Heart left ventricle (tissue), 16 donors: Measurements from ENCODE around the gene NOTUM. TPM values are rescaled to one million over a fixed set of nuclear protein-coding genes. Genes with fewer than 3 reads are reported as not detected.

Experiments
- ATAC-seq, 4 donors: fragments of 200-7000 bp; cut with Tn5 transposase; one replicate each; pipeline ENCODE4 v1.9.1; 2020 to 2022; ENCODE audit warnings: moderate library complexity in 4 of 4, mild to moderate bottlenecking in 3 of 4, moderate number of reproducible peaks in 1 of 4
- DNase-seq, 5 donors: peaks; one replicate each; pipeline ENCODE4 v3.0.0-alpha.2; 2020
- H3K27ac ChIP-seq, 12 donors: fragments of 200-600 bp; sonication (generic) in 4 of 12; one replicate each; pipeline versions ENCODE4 v1.5.0 to v1.8.0; 2016 to 2022; ENCODE audit warnings: mild to moderate bottlenecking in 2 of 12
- H3K27me3 ChIP-seq, 9 donors: fragments of 200-600 bp; sonication (generic) in 2 of 9; one replicate each; pipeline versions ENCODE4 v1.5.1 to v1.8.0; 2016 to 2022; ENCODE audit warnings: mild to moderate bottlenecking in 3 of 9
- H3K36me3 ChIP-seq, 9 donors: fragments of 200-600 bp; sonication (generic) in 2 of 9; one replicate each; pipeline versions ENCODE4 v1.5.0 to v1.8.0; 2018 to 2022; ENCODE audit warnings: mild to moderate bottlenecking in 2 of 9
- H3K4me1 ChIP-seq, 12 donors: fragments of 200-600 bp; sonication (generic) in 4 of 12; one replicate each; pipeline versions ENCODE4 v1.5.0 to v1.8.0; 2016 to 2022; ENCODE audit warnings: mild to moderate bottlenecking in 3 of 12
- H3K4me3 ChIP-seq, 12 donors: fragments of 200-600 bp; sonication (generic) in 4 of 12; one replicate each; pipeline versions ENCODE4 v1.5.0 to v1.8.0; 2017 to 2022; ENCODE audit warnings: mild to moderate bottlenecking in 9 of 12, moderate library complexity in 4 of 12
- H3K9me3 ChIP-seq, 12 donors: fragments of 200-600 bp; sonication (generic) in 4 of 12; one replicate each; pipeline versions ENCODE4 v1.5.0 to v1.8.0; 2016 to 2022; ENCODE audit warnings: mild to moderate bottlenecking in 1 of 12
- POLR2A ChIP-seq, 2 donors: fragments of 450-650 bp; IDR thresholded peaks; one replicate each; pipeline ENCODE4 v1.6.1; 2017; ENCODE audit warnings: antibody characterized with exemption in 2 of 2, mild to moderate bottlenecking in 2 of 2, moderate library complexity in 2 of 2
- WGBS, 4 donors: extraction: QIAGEN DNeasy Blood & Tissue Kit in 2 of 4; methylation state at CpG; one replicate each; pipeline versions ENCODE4 v1.1.5 to v1.1.7; 2013 to 2018; 5-methylcytosine and 5-hydroxymethylcytosine counted together
- intact Hi-C, 10 donors: fragments of 100-400 bp; cut with DNase I; formaldehyde crosslinking; loops; one replicate each; pipeline versions ENCODE4 v1.11.1 to v1.14.2; 2022
- polyA plus RNA-seq, 2 donors: library from polyadenylated mRNA; stranded (reverse); fragments of 200-250 nt; gene quantifications; one replicate each; pipeline ENCODE4 v1.2.3, GENCODE V29; 2013
- total RNA-seq, 9 donors: library from RNA; depleted of rRNA in 2 of 9; stranded (reverse); fragments of >200 nt in 2 of 9; fragmentation: NEBNext Ultra II Directional in 3 of 9; extraction: Animal tissue kit (Norgen Biotek cat#: 25700) in 3 of 9; gene quantifications; one replicate each; pipeline versions ENCODE4 v1.1.0 to v1.2.4, GENCODE V29; 2016 to 2023
- TF ChIP-seq, protein P1 (sequence below), 12 donors: fragments of 200-600 bp; sonication (generic) in 4 of 12; IDR thresholded peaks; one replicate each; pipeline versions ENCODE4 v1.5.0 to v1.8.0; 2018 to 2022; ENCODE audit warnings: antibody characterized with exemption in 12 of 12, mild to moderate bottlenecking in 5 of 12
- donor health status: ischemic (EF 13 %, LVEDD 7.1; RV severe dilation, severe dysfunction).
- donor health status: healthy with polysubstance abuse.
- donor health status: DM: no; HTN: yes; CAD: no.
- donor health status: DM: no; HTN: no; CAD: no.
- donor health status: ischemic (EF 25% LVEDD 6.9; RV normal size, moderate dysfunction).
- donor health status: ischemic (EF 25% LVEDD 5.7; RV mildly dilated, moderate dysfunction).
- donor health status: healthy.
- donor health status: DM: yes; HTN: yes; CAD: no.
- donor health status: ischemic (EF 35%, LVEDD 5.7; RV mildly dilated, moderate dysfunction).
- donor health status: nonischemic (EF 11% LVEDD 7.7; RV severe dilation, severe dysfunction).
- donor health status: DM: yes; HTN: yes; CAD: no.
- donor health status: PGD.
- donor health status: ischemic (EF 29% LVEDD 5.4; RV normal size, mild dysfunction).
- donor health status: nonischemic (EF 23%, LVEDD 6.1; RV moderate dilation, normal function).

NOTUM gene
- total and polyA plus RNA-seq, 11 donors, result 0.25 to 1.6 (median 0.56) TPM; not detected in 3

DNA sequence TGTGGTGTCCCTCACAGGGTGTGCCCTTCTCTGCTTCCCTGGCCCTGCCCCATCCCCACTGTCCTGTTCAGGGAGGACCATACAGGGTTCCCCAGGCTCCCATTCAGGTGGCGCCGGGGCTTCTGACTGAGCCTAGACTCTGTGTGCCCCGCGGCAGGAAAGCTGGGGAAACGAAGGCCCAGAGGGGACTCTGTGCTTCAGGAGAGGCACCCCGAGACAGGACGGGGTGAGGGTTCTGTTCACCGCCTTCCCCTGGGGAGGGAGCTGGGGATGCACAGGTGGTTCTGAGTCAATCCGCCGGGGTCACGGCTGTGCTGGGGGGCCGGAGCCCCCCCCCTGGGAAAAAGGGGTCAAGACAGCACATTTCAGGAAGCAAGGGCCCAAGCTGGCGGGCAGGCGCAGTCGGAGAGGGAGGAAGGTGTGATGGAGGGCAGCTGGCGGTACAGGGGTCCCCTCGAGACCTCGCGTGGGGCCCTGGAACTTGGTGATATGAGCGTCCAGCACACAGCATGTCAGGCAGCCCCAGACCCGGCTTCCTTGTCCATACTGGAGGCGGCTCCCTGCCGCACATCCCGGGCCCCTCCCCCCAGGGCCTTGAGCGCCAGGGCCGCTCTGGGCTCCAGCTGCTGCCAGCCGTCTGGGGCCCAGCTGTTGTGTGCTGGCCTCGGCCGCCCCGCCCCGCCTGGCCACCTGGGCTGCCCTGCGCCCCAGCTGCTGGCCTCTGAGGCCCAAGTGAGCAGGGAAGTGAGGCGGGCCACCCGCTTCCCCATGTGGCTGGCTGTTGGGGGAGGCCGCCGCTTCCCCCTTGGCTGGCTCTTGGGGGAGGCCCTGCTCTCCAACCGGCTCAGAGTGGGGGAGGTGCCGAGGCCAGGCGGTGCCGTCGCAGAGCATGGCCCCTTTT lies 5.6 kb upstream of the NOTUM start:
- no peak for TF ChIP-seq POLR2A (IDR thresholded peaks at IDR 0.05)
- TF ChIP-seq, protein P1, sequence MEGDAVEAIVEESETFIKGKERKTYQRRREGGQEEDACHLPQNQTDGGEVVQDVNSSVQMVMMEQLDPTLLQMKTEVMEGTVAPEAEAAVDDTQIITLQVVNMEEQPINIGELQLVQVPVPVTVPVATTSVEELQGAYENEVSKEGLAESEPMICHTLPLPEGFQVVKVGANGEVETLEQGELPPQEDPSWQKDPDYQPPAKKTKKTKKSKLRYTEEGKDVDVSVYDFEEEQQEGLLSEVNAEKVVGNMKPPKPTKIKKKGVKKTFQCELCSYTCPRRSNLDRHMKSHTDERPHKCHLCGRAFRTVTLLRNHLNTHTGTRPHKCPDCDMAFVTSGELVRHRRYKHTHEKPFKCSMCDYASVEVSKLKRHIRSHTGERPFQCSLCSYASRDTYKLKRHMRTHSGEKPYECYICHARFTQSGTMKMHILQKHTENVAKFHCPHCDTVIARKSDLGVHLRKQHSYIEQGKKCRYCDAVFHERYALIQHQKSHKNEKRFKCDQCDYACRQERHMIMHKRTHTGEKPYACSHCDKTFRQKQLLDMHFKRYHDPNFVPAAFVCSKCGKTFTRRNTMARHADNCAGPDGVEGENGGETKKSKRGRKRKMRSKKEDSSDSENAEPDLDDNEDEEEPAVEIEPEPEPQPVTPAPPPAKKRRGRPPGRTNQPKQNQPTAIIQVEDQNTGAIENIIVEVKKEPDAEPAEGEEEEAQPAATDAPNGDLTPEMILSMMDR (IDR thresholded peaks at IDR 0.05), result no peak
- no peak overlapping the region for H3K4me3 ChIP-seq
- 27 to 48% (median 43%) methylated on average over 17 to 41 of the region's 41 CpGs for WGBS, 4 donors
- DNase-seq, result peak; percentile 39 to 86 (median 75)
- H3K36me3 ChIP-seq, result no peaks in the 10 kb centered on the region
- H3K27me3 ChIP-seq, result peaks cover 6 to 70% (median 25%) of the 10 kb centered on the region in 9 donors
- ATAC-seq, result peak; percentile 33 to 86 (median 71)
- H3K4me1 ChIP-seq, result peaks cover 0 to 28% (median 20%) of the 10 kb centered on the region in 12 donors
- intact Hi-C loops, result loop anchor here in 1 of 10 donors (10.0 kb wide), 1 partner anchor 188 kb away; no protein-coding TSS in a partner anchor
- no peak overlapping the region for H3K27ac ChIP-seq
- no peaks in the 10 kb centered on the region for H3K9me3 ChIP-seq

DNA sequence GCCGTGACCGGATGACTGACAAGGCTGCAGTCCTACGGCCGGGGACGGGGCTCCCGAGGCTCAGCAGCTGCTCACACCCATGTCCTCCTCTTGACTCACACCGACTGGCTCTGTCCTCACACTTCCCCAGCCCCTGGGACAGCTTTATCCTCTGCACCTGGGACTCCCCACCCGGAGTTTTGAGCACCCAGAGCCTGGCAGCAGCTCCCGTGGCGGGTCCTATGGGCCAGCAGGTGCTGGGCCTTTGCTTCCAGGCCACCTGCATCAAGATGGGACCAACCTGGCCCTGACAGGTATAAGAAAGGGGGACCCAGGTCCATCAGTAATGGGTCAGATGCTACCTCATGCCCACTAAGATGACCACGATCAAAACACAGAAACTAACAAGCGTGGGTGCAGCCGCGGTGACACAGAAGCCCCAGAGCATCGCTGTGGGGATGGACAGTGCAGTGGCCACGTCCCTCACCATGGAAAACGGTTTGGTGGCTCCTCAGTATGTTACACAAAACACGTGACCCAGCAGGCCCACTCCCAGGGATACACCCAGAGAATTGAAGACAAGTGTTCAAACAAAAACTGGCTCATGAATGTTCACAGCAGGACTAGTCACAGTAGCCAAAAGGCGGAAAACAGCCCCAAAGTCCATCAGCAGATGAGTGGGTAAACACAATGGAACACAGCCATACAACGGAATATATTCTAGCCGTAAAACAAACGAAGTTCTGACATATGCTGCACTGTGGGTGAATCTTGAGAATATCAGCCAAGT lies 3.3 kb upstream of the NOTUM start:
- Histone ChIP-seq H3K27me3 (peaks cover 15 to 77% (median 38%) of the 10 kb centered on the region in 9 donors), H3K27ac (no peak overlapping the region), H3K4me3 (no peak overlapping the region), H3K36me3 (no peaks in the 10 kb centered on the region), H3K4me1 (peaks cover 2 to 48% (median 29%) of the 10 kb centered on the region in 12 donors), H3K9me3 (no peaks in the 10 kb centered on the region)
- intact Hi-C loops, result loop anchor here in 2 of 10 donors (5.0 to 10.0 kb wide), 2 partner anchors 191 to 193 kb away; no protein-coding TSS in a partner anchor
- ATAC-seq (no peak), DNase-seq (no peak)
- WGBS, 4 donors, result 58 to 72% (median 63%) methylated on average over 22 of the region's 22 CpGs
- TF ChIP-seq, protein P1 (IDR thresholded peaks at IDR 0.05), result no peak
- no peak for TF ChIP-seq POLR2A (IDR thresholded peaks at IDR 0.05)

DNA sequence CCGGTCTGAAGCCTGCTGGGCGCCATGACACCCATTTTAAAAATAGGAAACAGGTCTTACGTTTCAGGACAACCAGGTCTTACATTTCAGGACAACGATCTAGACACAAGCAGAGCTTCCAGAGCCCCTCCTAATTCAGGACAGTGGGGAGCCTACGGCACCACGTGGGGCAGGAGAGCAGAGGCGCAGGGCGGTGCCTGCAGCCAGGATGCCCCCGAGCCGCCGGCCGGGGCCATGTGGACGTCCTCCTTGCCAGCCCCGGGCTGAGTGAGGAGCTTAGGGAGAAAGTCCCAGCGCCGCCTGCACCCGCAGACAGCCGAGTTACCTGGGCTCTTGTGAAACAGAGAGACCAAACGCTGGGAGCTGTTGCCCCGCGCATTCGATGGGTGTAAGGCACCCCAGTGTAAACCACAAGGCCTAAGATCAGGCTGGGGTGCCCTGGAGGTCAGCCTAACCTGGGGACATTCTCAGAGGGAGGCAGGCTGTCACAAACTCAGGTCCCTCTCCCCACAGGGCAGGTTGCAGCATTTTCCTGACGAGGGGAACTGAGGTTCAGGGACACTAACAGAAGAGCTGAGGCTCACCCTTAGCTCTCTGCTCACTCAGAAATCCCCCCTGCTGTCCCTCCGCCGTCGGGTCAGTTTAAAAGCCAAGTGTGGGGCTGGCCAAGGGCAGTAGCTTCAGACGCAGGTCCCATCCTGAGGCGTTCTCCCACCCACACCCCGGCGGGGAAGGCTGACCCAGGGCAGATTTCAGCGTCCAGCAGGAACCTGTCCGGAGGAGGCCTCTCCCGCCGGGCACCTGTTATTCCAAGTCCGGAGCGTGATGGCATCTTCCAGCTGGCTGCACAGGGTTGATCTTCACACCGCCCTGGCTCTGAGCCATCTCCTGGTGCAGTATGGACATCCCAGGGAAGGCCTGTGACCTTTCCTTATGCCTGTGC lies 1.8 kb upstream of the NOTUM start:
- H3K4me3 ChIP-seq, result no peak overlapping the region
- ATAC-seq, result no peak

More for the DNA sequence above, 1.8 kb upstream of the NOTUM start:
- Histone ChIP-seq H3K4me1 (peaks cover 2 to 46% (median 21%) of the 10 kb centered on the region in 12 donors), H3K27me3 (peaks cover 21 to 80% (median 46%) of the 10 kb centered on the region in 9 donors), H3K9me3 (no peaks in the 10 kb centered on the region), H3K27ac (no peak overlapping the region), H3K36me3 (no peaks in the 10 kb centered on the region)
- 50 to 60% (median 56%) methylated on average over 30 to 37 of the region's 37 CpGs for WGBS, 4 donors
- no peak for TF ChIP-seq POLR2A (IDR thresholded peaks at IDR 0.05)
- TF ChIP-seq, protein P1 (IDR thresholded peaks at IDR 0.05), result no peak
- intact Hi-C loops, result loop anchor here in 2 of 10 donors (5.0 to 10.0 kb wide), 2 partner anchors 192 to 195 kb away; no protein-coding TSS in a partner anchor
- DNase-seq, result no peak
